GM19468 (cell line): ENCODE data around the gene ARID5A.

ENCODE experiments used
- ATAC-seq: cut with Tn5 transposase; IDR thresholded peaks from one replicate; pipeline ENCODE4 v1.9.1; 2021; ENCODE audit warnings: mild to moderate bottlenecking, moderate library complexity, moderate number of reproducible peaks; ENCODE audit not compliant: unreplicated experiment; ENCODE audit errors: extremely low read depth

Gene ARID5A

GRCh38 chr2:96591054-96591453 is 54.5 kb downstream of the ARID5A start:
- no peak for ATAC-seq

GRCh38 chr2:96591494-96591893 is 54.9 kb downstream of the ARID5A start:
- no peak for ATAC-seq

- ATAC-seq, result no peak
These were observed 57.7 kb downstream of the ARID5A start for GRCh38 chr2:96594282-96594681.

GRCh38 chr2:96594691-96595152 is 58.2 kb downstream of the ARID5A start:
- ATAC-seq, result no peak

- ATAC-seq, result no peak
These were observed 60.0 kb downstream of the ARID5A start for GRCh38 chr2:96596596-96596995.

- no peak for ATAC-seq
These were observed 63.4 kb downstream of the ARID5A start for GRCh38 chr2:96599941-96600340.

GRCh38 chr2:96601382-96602292 is 65.1 kb downstream of the ARID5A start:
- no peak for ATAC-seq
